CD14-positive monocyte (primary cell): ENCODE measurements around the gene VSTM2L. TPM values are rescaled to one million over a fixed set of nuclear protein-coding genes. Genes with fewer than 3 reads are reported as not detected.
A peak's percentile ranks its signal among the peaks of the same experiment; 100 is the strongest.

Experiments used
- DNase-seq, 3 donors: peaks; one replicate each; pipeline ENCODE4 v3.0.0-alpha.2; 2011 to 2022
- H2AFZ ChIP-seq: 2 replicates; pipeline ENCODE4 v1.6.0; 2012; ENCODE audit warnings: mild to moderate bottlenecking, low read depth, low read length, inconsistent platforms; ENCODE audit not compliant: insufficient read depth, poor library complexity, severe bottlenecking
- H3K27ac ChIP-seq, 2 donors: 1 replicate in 1 of 2; 2 replicates in 1 of 2; pipeline ENCODE4 v1.5.1; 2012 to 2013; ENCODE audit warnings: low read length in 2 of 2, control low read depth in 1 of 2, inconsistent platforms in 1 of 2, low read depth in 1 of 2, mild to moderate bottlenecking in 1 of 2
- H3K27me3 ChIP-seq, 2 donors: one replicate each; pipeline versions ENCODE4 v1.6.0 to v1.6.1; 2011 to 2013; ENCODE audit warnings: low read length in 2 of 2; ENCODE audit not compliant: control insufficient read depth in 2 of 2, insufficient read depth in 2 of 2
- H3K36me3 ChIP-seq, 2 donors: replicated peaks in 1 of 2; 1 replicate in 1 of 2; 2 replicates in 1 of 2; pipeline versions ENCODE4 v1.5.1 to v1.6.1; 2012 to 2013; ENCODE audit warnings: low read length in 2 of 2, control low read depth in 1 of 2, inconsistent platforms in 1 of 2, mild to moderate bottlenecking in 1 of 2; ENCODE audit not compliant: insufficient read depth in 2 of 2, control insufficient read depth in 1 of 2
- H3K4me1 ChIP-seq, 2 donors: 1 replicate in 1 of 2; 2 replicates in 1 of 2; pipeline versions ENCODE4 v1.5.1 to v1.6.1; 2012 to 2013; ENCODE audit warnings: low read length in 2 of 2, control low read depth in 1 of 2, inconsistent platforms in 1 of 2, mild to moderate bottlenecking in 1 of 2, moderate library complexity in 1 of 2; ENCODE audit not compliant: insufficient read depth in 2 of 2, control insufficient read depth in 1 of 2
- H3K4me2 ChIP-seq: replicated peaks from 2 replicates; pipeline ENCODE3; 2012; ENCODE audit warnings: low read length, moderate library complexity, mild to moderate bottlenecking; ENCODE audit not compliant: poor library complexity, severe bottlenecking; ENCODE audit errors: extremely low read depth
- H3K4me3 ChIP-seq, 3 experiments: fragments of 200-600 bp in 1 of 3; sonication (generic) in 1 of 3; replicated peaks in 1 of 3; 1 replicate in 2 of 3; 2 replicates in 1 of 3; pipeline ENCODE4 v1.5.1; 2011 to 2013; ENCODE audit warnings: low read length in 3 of 3, mild to moderate bottlenecking in 3 of 3, control low read depth in 2 of 3, low read depth in 2 of 3, inconsistent platforms in 1 of 3, moderate library complexity in 1 of 3
- H3K79me2 ChIP-seq: 2 replicates; pipeline ENCODE4 v1.6.0; 2012; ENCODE audit warnings: mild to moderate bottlenecking, control low read depth, inconsistent platforms, low read length, moderate library complexity; ENCODE audit not compliant: insufficient read depth
- H3K9ac ChIP-seq: 2 replicates; pipeline ENCODE4 v1.6.0; 2017; ENCODE audit warnings: low read length, mild to moderate bottlenecking; ENCODE audit not compliant: insufficient read depth, poor library complexity, severe bottlenecking
- H3K9me3 ChIP-seq, 2 donors: replicated peaks in 1 of 2; 1 replicate in 1 of 2; 2 replicates in 1 of 2; pipeline versions ENCODE4 v1.5.1 to v1.6.1; 2012 to 2013; ENCODE audit warnings: low read length in 2 of 2, control low read depth in 1 of 2; ENCODE audit not compliant: control insufficient read depth in 1 of 2, insufficient read depth in 1 of 2
- H4K20me1 ChIP-seq: 2 replicates; pipeline ENCODE4 v1.6.0; 2012; ENCODE audit warnings: mild to moderate bottlenecking, low read length, control low read depth, moderate library complexity; ENCODE audit not compliant: insufficient read depth
- H3K27ac Mint-ChIP-seq, 7 donors: one replicate each; pipeline ENCODE4 v1.8.0; 2020; ENCODE audit warnings: mild to moderate bottlenecking in 7 of 7, mixed read lengths in 7 of 7, moderate library complexity in 6 of 7, inconsistent platforms in 2 of 7
- H3K27me3 Mint-ChIP-seq, 3 donors: one replicate each; pipeline ENCODE4 v1.8.0; 2021 to 2022; ENCODE audit warnings: low read depth in 3 of 3, mild to moderate bottlenecking in 3 of 3, mixed read lengths in 3 of 3, moderate library complexity in 3 of 3, inconsistent platforms in 1 of 3
- H3K36me3 Mint-ChIP-seq, 2 donors: one replicate each; pipeline ENCODE4 v1.8.0; 2020; ENCODE audit warnings: mixed read lengths in 2 of 2, inconsistent platforms in 1 of 2, mild to moderate bottlenecking in 1 of 2
- H3K4me1 Mint-ChIP-seq: one replicate; pipeline ENCODE4 v1.8.0; 2020; ENCODE audit warnings: mild to moderate bottlenecking, mixed read lengths
- H3K4me3 Mint-ChIP-seq, 2 donors: one replicate each; pipeline ENCODE4 v1.8.0; 2020; ENCODE audit warnings: mild to moderate bottlenecking in 2 of 2, mixed read lengths in 2 of 2, moderate library complexity in 1 of 2
- H3K9me3 Mint-ChIP-seq, 7 donors: one replicate each; pipeline ENCODE4 v1.8.0; 2020 to 2022; ENCODE audit warnings: mixed read lengths in 7 of 7, mild to moderate bottlenecking in 6 of 7, moderate library complexity in 6 of 7, inconsistent platforms in 2 of 7
- WGBS: methylation state at CpG from one replicate; pipeline ENCODE4 v1.1.5; 2013; ENCODE audit warnings: missing lambda C conversion rate; ENCODE audit not compliant: insufficient coverage; 5-methylcytosine and 5-hydroxymethylcytosine counted together
- intact Hi-C, 2 donors: fragments of 100-400 bp; cut with micrococcal nuclease; formaldehyde crosslinking; loops; one replicate each; pipeline versions ENCODE4 v1.15.0 to v1.15.1; 2023
- polyA plus RNA-seq, 3 donors: library from polyadenylated mRNA; depleted of rRNA in 1 of 3; unstranded in 2 of 3; stranded (reverse) in 1 of 3; fragments of 300-500 nt in 2 of 3; fragments of >200 nt in 1 of 3; fragmentation: Illumina TruSeq in 2 of 3; gene quantifications; 1 replicate in 2 of 3; 2 replicates in 1 of 3; pipeline ENCODE4 v1.2.3, GENCODE V29; 2012 to 2021
- TF ChIP-seq, protein P1 (sequence below): fragments of 200-600 bp; IDR thresholded peaks from one replicate; pipeline ENCODE4 v1.8.0; 2022; ENCODE audit warnings: antibody characterized with exemption, mild to moderate bottlenecking

The VSTM2L gene
- polyA plus RNA-seq, 3 donors = not detected

DNA sequence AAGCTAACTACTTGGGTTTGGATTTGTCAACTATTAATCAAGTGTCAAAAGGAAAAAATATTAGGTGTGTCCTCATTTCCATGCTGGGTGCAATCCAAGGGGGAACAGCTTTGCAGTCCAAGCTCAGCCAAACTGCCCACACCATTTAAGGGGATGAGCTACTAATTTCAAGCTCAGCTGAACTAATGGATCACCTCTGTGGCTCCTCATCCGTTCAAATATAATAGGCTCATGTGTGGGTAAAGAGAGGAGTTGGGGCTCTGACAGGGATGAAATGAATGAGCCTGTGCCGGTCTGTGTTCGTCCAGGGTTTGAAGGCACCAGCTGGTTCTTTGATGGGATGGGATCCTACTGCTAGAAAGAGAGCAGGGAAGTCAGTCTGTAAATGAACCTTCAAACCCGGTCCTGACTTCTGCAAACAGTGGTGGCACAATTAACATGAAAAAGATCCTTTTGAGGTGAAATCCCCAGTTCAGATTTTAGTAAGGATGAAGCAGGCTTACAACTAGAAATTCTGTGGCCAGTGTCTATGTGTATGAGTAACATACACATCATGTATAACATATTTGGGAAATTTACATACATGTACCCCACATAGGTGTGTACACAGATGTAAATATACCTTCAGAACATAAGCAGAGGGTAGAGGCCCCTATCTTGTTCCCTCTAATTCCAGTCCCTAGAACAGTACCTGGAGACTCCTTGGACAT lies 88.4 kb downstream of the VSTM2L start:
- H4K20me1 ChIP-seq = no peaks in the 10 kb centered on the region
- peak overlapping the region; percentile 2 for H3K9ac ChIP-seq
- WGBS = 100% methylated on average over 2 of the region's 4 CpGs
- Mint-ChIP-seq H3K9me3 (no peaks in the 10 kb centered on the region), H3K27me3 (peaks cover 0 to 3% (median 1%) of the 10 kb centered on the region in 3 donors), H3K4me1 (peaks cover 32% of the 10 kb centered on the region), H3K4me3 (no peak overlapping the region), H3K27ac (peak overlapping the region; percentile 89 to 97 (median 94)), H3K36me3 (peaks cover 77 to 83% of the 10 kb centered on the region in 2 donors)
- H3K79me2 ChIP-seq = no peaks in the 10 kb centered on the region
- intact Hi-C loops = loop anchor here (5.0 to 10.0 kb wide), 2 partner anchors 424 to 427 kb away; no protein-coding TSS in a partner anchor
- H2AFZ ChIP-seq = no peak overlapping the region
- DNase-seq = peak; percentile 17 to 27 (median 18)
- H3K9me3 ChIP-seq = no peaks in the 10 kb centered on the region
- H3K27ac ChIP-seq = peak overlapping the region in 1 of 2 donors; percentile 84
- no peak overlapping the region for H3K4me2 ChIP-seq
- H3K36me3 ChIP-seq = peaks cover 39 to 63% of the 10 kb centered on the region in 2 donors
- peaks cover 29 to 30% of the 10 kb centered on the region in 2 donors for H3K4me1 ChIP-seq
- no peak overlapping the region for H3K4me3 ChIP-seq
- no peaks in the 10 kb centered on the region for H3K27me3 ChIP-seq
- TF ChIP-seq, protein P1, sequence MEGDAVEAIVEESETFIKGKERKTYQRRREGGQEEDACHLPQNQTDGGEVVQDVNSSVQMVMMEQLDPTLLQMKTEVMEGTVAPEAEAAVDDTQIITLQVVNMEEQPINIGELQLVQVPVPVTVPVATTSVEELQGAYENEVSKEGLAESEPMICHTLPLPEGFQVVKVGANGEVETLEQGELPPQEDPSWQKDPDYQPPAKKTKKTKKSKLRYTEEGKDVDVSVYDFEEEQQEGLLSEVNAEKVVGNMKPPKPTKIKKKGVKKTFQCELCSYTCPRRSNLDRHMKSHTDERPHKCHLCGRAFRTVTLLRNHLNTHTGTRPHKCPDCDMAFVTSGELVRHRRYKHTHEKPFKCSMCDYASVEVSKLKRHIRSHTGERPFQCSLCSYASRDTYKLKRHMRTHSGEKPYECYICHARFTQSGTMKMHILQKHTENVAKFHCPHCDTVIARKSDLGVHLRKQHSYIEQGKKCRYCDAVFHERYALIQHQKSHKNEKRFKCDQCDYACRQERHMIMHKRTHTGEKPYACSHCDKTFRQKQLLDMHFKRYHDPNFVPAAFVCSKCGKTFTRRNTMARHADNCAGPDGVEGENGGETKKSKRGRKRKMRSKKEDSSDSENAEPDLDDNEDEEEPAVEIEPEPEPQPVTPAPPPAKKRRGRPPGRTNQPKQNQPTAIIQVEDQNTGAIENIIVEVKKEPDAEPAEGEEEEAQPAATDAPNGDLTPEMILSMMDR = no peak

DNA sequence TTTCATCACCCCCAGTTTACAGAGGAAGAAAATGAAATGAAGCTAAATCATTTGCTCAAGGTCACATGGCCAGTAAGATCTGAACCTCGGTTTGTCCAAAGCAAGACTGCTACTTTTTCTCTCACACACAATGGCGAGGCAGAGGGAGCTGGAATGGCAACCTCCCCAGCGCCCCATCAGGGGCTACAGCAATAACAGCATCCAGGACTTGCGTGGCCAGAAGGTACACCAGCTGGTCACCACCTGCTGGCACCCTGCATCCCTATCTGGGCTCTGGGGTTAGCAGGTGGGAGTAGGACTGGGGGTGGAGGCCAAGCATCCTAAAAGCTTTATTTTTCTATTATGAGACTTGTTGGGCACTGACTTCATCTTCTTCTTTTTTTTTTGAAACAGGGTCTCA lies 89.0 kb downstream of the VSTM2L start:
- peaks cover 32% of the 10 kb centered on the region for H3K4me1 Mint-ChIP-seq
- Histone ChIP-seq H3K4me3 (no peak overlapping the region), H3K27me3 (no peaks in the 10 kb centered on the region), H3K4me1 (peaks cover 29 to 30% of the 10 kb centered on the region in 2 donors), H3K9me3 (no peaks in the 10 kb centered on the region), H3K27ac (peak overlapping the region in 1 of 2 donors; percentile 84), H4K20me1 (no peaks in the 10 kb centered on the region), H3K9ac (peak overlapping the region; percentile 2), H3K4me2 (no peak overlapping the region), H2AFZ (no peak overlapping the region), H3K36me3 (peaks cover 42 to 63% of the 10 kb centered on the region in 2 donors), H3K79me2 (no peaks in the 10 kb centered on the region)
- TF ChIP-seq, protein P1 = no peak
- peak overlapping the region in 4 of 7 donors; percentile 89 to 97 (median 94) for H3K27ac Mint-ChIP-seq
- H3K36me3 Mint-ChIP-seq = peaks cover 77 to 84% of the 10 kb centered on the region in 2 donors
- no peaks in the 10 kb centered on the region for H3K9me3 Mint-ChIP-seq
- no peak overlapping the region for H3K4me3 Mint-ChIP-seq
- intact Hi-C loops = loop anchor here (5.0 to 10.0 kb wide), 2 partner anchors 425 to 427 kb away; no protein-coding TSS in a partner anchor
- DNase-seq = no peak
- peaks cover 0 to 3% (median 1%) of the 10 kb centered on the region in 3 donors for H3K27me3 Mint-ChIP-seq
- WGBS = 100% methylated on average over 1 of the region's 4 CpGs
